Right atrium auricular region (tissue), 2 donors: ENCODE results near the gene KBTBD3. TPM values are rescaled to one million over a fixed set of nuclear protein-coding genes. Genes with fewer than 3 reads are reported as not detected.

ENCODE experiments used
- DNase-seq: peaks from one replicate; pipeline ENCODE4 v3.0.0-alpha.2; 2019; ENCODE audit warnings: low spot score
- H3K27ac ChIP-seq, 2 donors: fragments of 200-600 bp; sonication (generic); 1 replicate in 1 of 2; 2 replicates in 1 of 2; pipeline ENCODE4 v1.5.1; 2016 to 2019
- H3K27me3 ChIP-seq, 2 donors: fragments of 200-600 bp; sonication (generic); one replicate each; pipeline versions ENCODE4 v1.5.1 to v1.6.0; 2017 to 2019
- H3K36me3 ChIP-seq: fragments of 200-600 bp; sonication (generic); one replicate; pipeline ENCODE4 v1.5.1; 2016
- H3K4me1 ChIP-seq, 2 donors: fragments of 200-600 bp; sonication (generic); one replicate each; pipeline versions ENCODE4 v1.5.1 to v1.6.0; 2017 to 2019
- H3K4me3 ChIP-seq, 2 donors: fragments of 200-600 bp; sonication (generic); 1 replicate in 1 of 2; 2 replicates in 1 of 2; pipeline ENCODE4 v1.5.1; 2017 to 2019; ENCODE audit warnings: mild to moderate bottlenecking in 1 of 2, moderate library complexity in 1 of 2
- H3K9me3 ChIP-seq, 2 donors: fragments of 200-600 bp; sonication (generic); one replicate each; pipeline ENCODE4 v1.5.1; 2019
- CTCF ChIP-seq, 2 donors: fragments of 200-600 bp; sonication (generic); IDR thresholded peaks; one replicate each; pipeline ENCODE4 v1.5.1; 2019; ENCODE audit warnings: antibody characterized with exemption in 2 of 2
- total RNA-seq, 2 donors: library from RNA; depleted of rRNA; stranded (reverse); fragments of >200 nt; gene quantifications; one replicate each; pipeline ENCODE4 v1.1.0, GENCODE V29; 2016

Gene KBTBD3
- total RNA-seq, 2 donors from 2014 or later = 3.3 to 4.2 TPM

DNA sequence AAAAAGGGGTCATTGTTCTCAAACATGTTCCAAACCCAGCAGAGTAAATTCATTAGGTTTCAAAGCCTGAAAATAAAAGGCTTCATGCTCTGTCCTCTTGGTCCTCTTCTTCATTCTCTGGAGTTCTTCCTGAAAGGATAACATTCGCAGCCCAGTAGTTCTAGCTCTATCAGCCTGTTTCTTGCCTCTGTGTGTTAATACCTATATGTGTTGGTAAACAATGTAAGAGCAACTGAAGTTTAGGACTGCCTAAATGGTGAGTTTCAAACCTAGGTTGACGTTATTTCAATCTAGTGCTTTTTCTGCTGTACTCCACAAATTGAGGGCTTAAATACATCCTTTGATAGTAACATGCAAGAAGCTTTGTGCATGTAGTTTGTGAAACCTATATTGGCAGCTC, 9.7 kb upstream of the KBTBD3 start:
- H3K36me3 ChIP-seq = peaks cover 13% of the 10 kb centered on the region
- TF ChIP-seq CTCF (IDR thresholded peaks at IDR 0.05) = no peak
- DNase-seq = no peak
- peaks cover 0 to 41% of the 10 kb centered on the region in 2 donors for H3K4me1 ChIP-seq
- H3K27ac ChIP-seq = no peak overlapping the region
- H3K27me3 ChIP-seq = no peaks in the 10 kb centered on the region
- H3K4me3 ChIP-seq = no peak overlapping the region
- H3K9me3 ChIP-seq = no peaks in the 10 kb centered on the region

- H3K27me3 ChIP-seq = no peaks in the 10 kb centered on the region
- TF ChIP-seq CTCF (IDR thresholded peaks at IDR 0.05) = no peak
- peaks cover 0 to 45% of the 10 kb centered on the region in 2 donors for H3K4me1 ChIP-seq
- no peak overlapping the region for H3K27ac ChIP-seq
- peaks cover 15% of the 10 kb centered on the region for H3K36me3 ChIP-seq
- H3K4me3 ChIP-seq = no peak overlapping the region
- DNase-seq = no peak
- no peaks in the 10 kb centered on the region for H3K9me3 ChIP-seq
Measured at GRCh38 chr11:106086135-106086534, 9.0 kb upstream of the KBTBD3 start.

GRCh38 chr11:106082096-106082495, 4.9 kb upstream of the KBTBD3 start:
- peaks cover 28% of the 10 kb centered on the region for H3K36me3 ChIP-seq
- TF ChIP-seq CTCF (IDR thresholded peaks at IDR 0.05) = no peak
- DNase-seq = no peak
- H3K4me3 ChIP-seq = no peak overlapping the region
- H3K27me3 ChIP-seq = no peaks in the 10 kb centered on the region
- no peaks in the 10 kb centered on the region for H3K9me3 ChIP-seq
- peaks cover 0 to 49% of the 10 kb centered on the region in 2 donors for H3K4me1 ChIP-seq
- H3K27ac ChIP-seq = no peak overlapping the region

DNA sequence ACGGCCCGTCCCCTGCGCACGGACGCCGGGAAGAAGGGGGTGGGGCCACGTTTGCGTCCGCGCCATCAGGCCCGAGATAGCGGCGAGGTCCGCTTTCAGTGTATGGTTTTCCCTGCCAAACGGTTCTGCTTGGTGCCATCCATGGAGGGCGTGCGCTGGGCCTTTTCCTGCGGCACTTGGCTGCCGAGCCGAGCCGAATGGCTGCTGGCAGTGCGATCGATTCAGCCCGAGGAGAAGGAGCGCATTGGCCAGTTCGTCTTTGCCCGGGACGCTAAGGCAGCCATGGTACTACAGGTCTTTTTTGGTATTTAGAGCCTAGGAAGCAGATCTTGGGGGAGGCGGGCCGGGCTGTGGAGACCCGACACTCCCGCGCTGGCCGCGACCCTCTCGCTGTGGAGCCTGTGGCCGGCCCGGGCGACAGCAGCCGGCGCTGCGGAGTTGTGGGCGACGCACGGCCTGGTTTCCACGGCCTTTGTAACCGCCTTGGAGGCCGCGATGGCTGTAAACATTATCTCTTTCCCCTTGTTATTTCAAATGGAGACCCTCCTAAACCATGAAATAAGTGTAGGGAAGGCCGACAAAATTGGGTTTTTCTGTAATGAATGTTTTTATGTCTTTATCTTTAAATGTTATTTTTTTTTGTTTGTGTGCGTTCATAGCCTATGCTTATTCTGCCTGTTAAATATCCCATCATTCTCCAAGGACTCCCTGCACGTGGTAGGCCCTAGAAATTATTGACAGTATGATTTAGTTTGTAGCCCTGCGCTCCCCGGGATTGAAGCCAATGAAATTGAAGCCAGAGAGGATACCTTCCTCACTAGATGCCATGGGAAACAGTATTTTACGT, 685 bp upstream of the KBTBD3 start, which contains the start of gene AASDHPPT:
Gene AASDHPPT (plus strand): TSS at position 54 of the 847 bp plus-strand sequence. CDS start 49 bp downstream, at position 103.
- peak in 1 of 2 donors; percentile 10 for TF ChIP-seq CTCF (IDR thresholded peaks at IDR 0.05)
- H3K27ac ChIP-seq = peak within 1 kb of the TSS; percentile 97 to 99
- DNase-seq = no peak
- peaks cover 0 to 56% of the 10 kb centered on the region in 2 donors for H3K4me1 ChIP-seq
- H3K4me3 ChIP-seq = peak within 1 kb of the TSS; percentile 85 to 87
- H3K27me3 ChIP-seq = no peaks in the 10 kb centered on the region
- H3K9me3 ChIP-seq = no peaks in the 10 kb centered on the region
- H3K36me3 ChIP-seq = peaks cover 28% of the 10 kb centered on the region

DNA sequence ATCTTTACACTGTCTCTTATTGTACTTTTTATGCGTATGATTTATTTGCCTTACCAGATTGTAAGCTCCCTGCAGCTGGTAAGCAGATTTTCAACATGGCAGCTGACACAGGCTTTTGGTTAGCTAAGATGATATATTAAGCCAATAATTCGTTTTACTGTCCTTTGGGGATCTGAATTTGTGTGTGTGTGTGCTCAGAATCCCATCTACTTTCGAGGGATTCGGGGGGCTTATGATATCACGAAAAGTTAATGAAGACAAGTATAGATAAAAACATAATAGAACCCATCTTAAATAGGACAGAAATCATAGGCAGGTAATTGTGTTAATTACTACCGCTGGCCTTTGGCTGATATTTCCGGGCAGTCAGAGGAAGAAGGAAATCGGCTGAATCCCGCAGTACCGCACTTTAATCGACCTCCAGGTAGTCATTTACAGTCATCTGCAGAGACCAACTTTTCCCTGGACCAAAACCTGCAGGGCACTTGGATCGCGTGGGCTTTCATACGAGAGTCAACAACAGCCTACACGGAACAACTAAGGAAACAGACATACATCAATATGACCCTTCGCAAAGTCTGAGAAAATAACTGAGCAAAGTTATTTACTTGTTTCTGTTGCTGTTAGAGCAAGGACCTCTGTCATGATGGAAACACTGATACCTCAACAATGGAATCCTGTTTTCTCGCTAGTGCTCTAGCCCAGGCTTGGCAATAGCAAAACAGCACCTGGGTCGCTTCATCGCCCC, 802 bp downstream of the KBTBD3 start:
- H3K27me3 ChIP-seq = no peaks in the 10 kb centered on the region
- peak overlapping the region; percentile 97 to 99 for H3K27ac ChIP-seq
- no peak for DNase-seq
- H3K4me1 ChIP-seq = peaks cover 0 to 45% of the 10 kb centered on the region in 2 donors
- no peak for TF ChIP-seq CTCF (IDR thresholded peaks at IDR 0.05)
- H3K9me3 ChIP-seq = no peaks in the 10 kb centered on the region
- H3K36me3 ChIP-seq = peaks cover 15% of the 10 kb centered on the region
- peak overlapping the region; percentile 85 to 87 for H3K4me3 ChIP-seq
